ENCODE results near the gene BACH2. TPM values are rescaled to one million over a fixed set of nuclear protein-coding genes. Genes with fewer than 3 reads are reported as not detected.

Gene BACH2
- total and polyA plus RNA-seq, 2 experiments from 2014 or later, result 1.6 to 5.7 TPM

GRCh38 chr6:89942601-89943000, 354.0 kb downstream of the BACH2 start:
- no peak overlapping the region; the same call in 1 of the 2 replicates for H3K27ac Mint-ChIP-seq
- Histone ChIP-seq H3K27ac (ENCODE audit: low read depth) (no peak overlapping the region), H3K9me2 (ENCODE audit: insufficient read depth) (no peaks in the 10 kb centered on the region), H2AFZ (no peak overlapping the region), H3K27me3 (ENCODE audit: insufficient read depth) (no peaks in the 10 kb centered on the region), H3F3A (replicated peaks; ENCODE audit: low read depth) (no peaks in the 10 kb centered on the region), H3K4me2 (no peak overlapping the region), H3K79me2 (replicated peaks; ENCODE audit: insufficient read depth) (no peaks in the 10 kb centered on the region), H3K4me1 (ENCODE audit: insufficient read depth) (no peaks in the 10 kb centered on the region), H3K36me3 (ENCODE audit: insufficient read depth) (no peaks in the 10 kb centered on the region), H3K4me3 (no peak overlapping the region), H4K20me1 (replicated peaks; ENCODE audit: insufficient read depth) (no peaks in the 10 kb centered on the region)
- no peaks in the 10 kb centered on the region for H3K36me3 Mint-ChIP-seq (ENCODE audit: low read depth)
- TF ChIP-seq STAT1 (IDR thresholded peaks at IDR 0.05; ENCODE audit: unreplicated experiment) (no peak), ZNF462 (CRISPR knock-in tag; IDR thresholded peaks at IDR 0.05) (no peak), REST (IDR thresholded peaks at IDR 0.05; ENCODE audit: unreplicated experiment) (no peak), CREB1 (CRISPR knock-in tag; IDR thresholded peaks at IDR 0.05; ENCODE audit: low read depth) (no peak), JUNB (IDR thresholded peaks at IDR 0.05; ENCODE audit: unreplicated experiment) (no peak), CTCF (conservative IDR thresholded peaks at IDR 0.05; ENCODE audit: low read depth in 2 of 2) (no peak), ZNF114 (CRISPR knock-in tag; IDR thresholded peaks at IDR 0.05) (no peak), NANOG (IDR thresholded peaks at IDR 0.05; ENCODE audit: borderline replicate concordance) (no peak), POLR2AphosphoS5 (IDR thresholded peaks at IDR 0.05; ENCODE audit: low read depth) (no peak), EZH2 (IDR thresholded peaks at IDR 0.05; ENCODE audit: low read depth, unreplicated experiment) (no peak), ZNF331 (CRISPR knock-in tag; IDR thresholded peaks at IDR 0.05; ENCODE audit: low read depth) (no peak)
- TF ChIP-seq, protein P1, sequence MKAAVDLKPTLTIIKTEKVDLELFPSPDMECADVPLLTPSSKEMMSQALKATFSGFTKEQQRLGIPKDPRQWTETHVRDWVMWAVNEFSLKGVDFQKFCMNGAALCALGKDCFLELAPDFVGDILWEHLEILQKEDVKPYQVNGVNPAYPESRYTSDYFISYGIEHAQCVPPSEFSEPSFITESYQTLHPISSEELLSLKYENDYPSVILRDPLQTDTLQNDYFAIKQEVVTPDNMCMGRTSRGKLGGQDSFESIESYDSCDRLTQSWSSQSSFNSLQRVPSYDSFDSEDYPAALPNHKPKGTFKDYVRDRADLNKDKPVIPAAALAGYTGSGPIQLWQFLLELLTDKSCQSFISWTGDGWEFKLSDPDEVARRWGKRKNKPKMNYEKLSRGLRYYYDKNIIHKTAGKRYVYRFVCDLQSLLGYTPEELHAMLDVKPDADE (IDR thresholded peaks at IDR 0.05), result no peak
- no peak for ATAC-seq
- H3K27me3 Mint-ChIP-seq (ENCODE audit: insufficient read depth, low read depth, poor library complexity), result peaks cover 2% of the 10 kb centered on the region
- no peak overlapping the region for H3K4me3 Mint-ChIP-seq
- no peak for DNase-seq (ENCODE audit: low spot score)
- peaks cover 7% of the 10 kb centered on the region; the same call in 2 of the 3 replicates for H3K4me1 Mint-ChIP-seq
- H3K9me3 Mint-ChIP-seq, result no peaks in the 10 kb centered on the region; the same call in 2 of the 3 replicates

All from GM23338 (cell line).